ENCODE measurements around the gene ACO1.

The ACO1 gene

DNA sequence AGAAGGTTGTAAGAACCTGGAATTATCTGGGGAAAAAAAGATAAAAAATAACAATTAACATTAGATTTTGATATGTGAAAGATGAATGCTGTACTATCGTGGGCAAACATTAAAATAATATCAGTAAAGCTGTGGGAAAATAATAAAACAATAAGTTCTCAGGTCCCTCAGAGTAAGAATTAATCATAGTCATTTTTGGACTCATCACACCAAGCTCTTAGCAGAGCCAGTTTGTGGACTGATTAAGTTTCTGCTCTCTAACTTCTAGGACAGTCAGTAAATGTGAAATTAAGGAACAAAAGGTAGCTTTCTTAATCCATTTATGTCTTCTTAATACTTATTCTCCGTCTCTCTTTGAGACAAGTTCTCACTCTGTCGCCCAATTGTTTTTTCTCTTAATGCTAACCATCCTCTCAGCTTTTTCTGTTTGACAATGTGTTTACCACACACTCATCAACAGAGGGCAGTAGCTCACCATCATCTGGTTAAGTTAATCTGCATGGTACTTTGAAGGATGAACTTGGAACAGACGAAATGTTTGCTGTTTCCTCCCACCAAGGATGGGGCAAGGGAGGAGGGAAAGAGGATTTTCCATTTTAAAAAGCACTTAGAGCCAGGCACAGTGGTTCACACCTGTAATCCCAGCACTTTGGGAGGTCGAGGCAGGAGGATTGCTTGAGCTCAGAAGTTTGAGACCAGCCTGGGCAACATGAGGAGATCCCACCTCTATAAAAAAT, 5.3 kb upstream of the ACO1 start:
- TF ChIP-seq, protein P1, sequence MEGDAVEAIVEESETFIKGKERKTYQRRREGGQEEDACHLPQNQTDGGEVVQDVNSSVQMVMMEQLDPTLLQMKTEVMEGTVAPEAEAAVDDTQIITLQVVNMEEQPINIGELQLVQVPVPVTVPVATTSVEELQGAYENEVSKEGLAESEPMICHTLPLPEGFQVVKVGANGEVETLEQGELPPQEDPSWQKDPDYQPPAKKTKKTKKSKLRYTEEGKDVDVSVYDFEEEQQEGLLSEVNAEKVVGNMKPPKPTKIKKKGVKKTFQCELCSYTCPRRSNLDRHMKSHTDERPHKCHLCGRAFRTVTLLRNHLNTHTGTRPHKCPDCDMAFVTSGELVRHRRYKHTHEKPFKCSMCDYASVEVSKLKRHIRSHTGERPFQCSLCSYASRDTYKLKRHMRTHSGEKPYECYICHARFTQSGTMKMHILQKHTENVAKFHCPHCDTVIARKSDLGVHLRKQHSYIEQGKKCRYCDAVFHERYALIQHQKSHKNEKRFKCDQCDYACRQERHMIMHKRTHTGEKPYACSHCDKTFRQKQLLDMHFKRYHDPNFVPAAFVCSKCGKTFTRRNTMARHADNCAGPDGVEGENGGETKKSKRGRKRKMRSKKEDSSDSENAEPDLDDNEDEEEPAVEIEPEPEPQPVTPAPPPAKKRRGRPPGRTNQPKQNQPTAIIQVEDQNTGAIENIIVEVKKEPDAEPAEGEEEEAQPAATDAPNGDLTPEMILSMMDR (conservative IDR thresholded peaks at IDR 0.05; ENCODE audit: low read depth), result peak; percentile 87
- no peak overlapping the region for H3K27ac ChIP-seq
- CTCF ChIA-PET, result interaction anchor here (0.5 to 4.1 kb wide), 35 partner anchors 9 to 1967 kb away, joined by 3 to 135 read pairs (median 5); partner anchors contain the start of genes NDUFB6 and RIGI
- DNase-seq (ENCODE audit: low spot score), result peak; percentile 77
- POLR2A ChIA-PET (ENCODE audit: low non-redundant PET), result no interaction called here

GRCh38 chr9:32380944-32381343, 3.5 kb upstream of the ACO1 start:
- no peak for DNase-seq (ENCODE audit: low spot score)
- TF ChIP-seq, protein P1 (conservative IDR thresholded peaks at IDR 0.05; ENCODE audit: low read depth), result no peak
- POLR2A ChIA-PET (ENCODE audit: low non-redundant PET), result no interaction called here
- CTCF ChIA-PET, result interaction anchor here (4.1 kb wide), 1 partner anchor 199 kb away, joined by 135 read pairs; no protein-coding TSS in a partner anchor
- no peak overlapping the region for H3K27ac ChIP-seq

DNA sequence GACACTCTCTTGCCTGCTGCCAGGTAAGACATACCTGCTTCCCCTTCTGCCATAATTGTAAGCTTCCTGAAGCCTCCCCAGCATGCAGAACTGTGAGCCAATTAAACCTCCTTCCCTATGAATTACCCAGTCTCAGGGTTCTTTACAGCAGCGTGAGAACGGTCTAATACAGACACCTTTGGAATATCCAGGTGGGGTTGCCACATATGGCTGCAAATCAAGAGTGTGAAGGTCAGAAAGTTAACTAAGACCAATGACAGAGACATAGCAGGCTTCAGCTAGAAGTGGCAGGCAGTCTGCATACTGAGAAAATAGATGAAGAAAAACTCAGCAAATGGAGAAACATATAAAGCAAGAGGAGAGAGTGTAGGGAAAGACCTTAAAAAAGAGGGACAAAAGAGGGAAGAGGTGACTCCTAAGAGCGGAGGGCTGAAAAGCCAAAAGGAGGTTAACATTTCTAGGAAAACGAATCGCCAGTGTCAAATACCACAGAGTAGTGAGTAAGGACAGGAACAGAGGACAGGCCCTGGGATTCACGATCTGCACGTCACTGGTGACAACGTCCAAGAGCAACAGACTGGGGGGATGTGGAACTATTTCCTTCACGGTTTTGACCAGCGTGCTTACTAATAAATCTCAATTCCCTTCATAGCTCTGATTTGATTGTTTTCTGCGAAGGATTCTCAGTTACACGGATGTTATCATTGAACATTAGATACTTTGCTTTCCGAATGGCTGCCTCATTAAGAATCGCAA, 1.7 kb upstream of the ACO1 start:
- no peak for DNase-seq (ENCODE audit: low spot score)
- POLR2A ChIA-PET (ENCODE audit: low non-redundant PET), result no interaction called here
- CTCF ChIA-PET, result interaction anchor here (1.2 to 1.4 kb wide), 4 partner anchors 144 to 199 kb away, joined by 4 to 6 read pairs (median 4); partner anchors contain the start of gene RIGI
- no peak overlapping the region for H3K27ac ChIP-seq
- TF ChIP-seq, protein P1 (conservative IDR thresholded peaks at IDR 0.05; ENCODE audit: low read depth), result no peak

- TF ChIP-seq, protein P1 (conservative IDR thresholded peaks at IDR 0.05; ENCODE audit: low read depth), result no peak
- POLR2A ChIA-PET (ENCODE audit: low non-redundant PET), result interaction anchor here (0.6 to 0.9 kb wide), 3 partner anchors 29 to 593 kb away, joined by 3 read pairs; partner anchors contain the start of gene RIGI
- peak overlapping the region; percentile 77 for H3K27ac ChIP-seq
- CTCF ChIA-PET, result interaction anchor here (0.7 to 2.3 kb wide), 5 partner anchors 142 to 202 kb away, joined by 3 to 9 read pairs (median 4); partner anchors contain the start of gene RIGI
- peak; percentile 10 for DNase-seq (ENCODE audit: low spot score)
These were observed 460 bp upstream of the ACO1 start for GRCh38 chr9:32384002-32384363.

DNA sequence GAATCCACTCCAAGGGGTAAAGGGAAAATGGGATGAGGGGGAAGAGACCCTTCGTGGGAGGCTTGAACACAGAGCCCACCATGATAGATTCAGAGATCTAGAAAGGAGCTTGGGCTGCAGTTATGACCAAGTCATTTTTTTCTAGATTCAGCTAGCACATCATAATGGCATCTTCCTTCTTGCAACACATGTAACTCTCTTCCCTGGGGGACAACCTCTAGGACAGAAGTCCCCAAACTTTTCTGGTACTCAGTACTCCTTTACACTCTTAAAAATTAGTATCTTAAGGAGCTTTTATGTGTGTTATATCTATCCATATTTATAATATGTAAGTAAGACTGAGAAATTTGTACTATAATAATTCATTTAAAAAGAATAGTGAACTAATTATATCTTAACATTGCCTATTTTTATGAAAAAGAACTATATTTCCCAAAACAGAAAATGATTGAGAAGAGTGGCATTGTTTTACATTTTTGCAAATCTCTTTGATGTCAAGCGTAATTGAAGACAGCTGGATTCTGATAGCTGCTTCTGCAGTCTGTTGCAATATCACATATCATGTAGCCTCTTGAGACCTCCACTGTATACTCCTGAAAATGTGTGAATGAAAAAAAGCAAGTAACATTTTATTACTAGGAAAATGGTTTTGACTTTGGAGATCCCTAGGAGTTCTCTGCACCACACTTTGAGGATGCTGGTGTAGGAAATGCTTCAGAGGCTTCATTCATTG, 875 bp downstream of the ACO1 start:
- DNase-seq (ENCODE audit: low spot score), result no peak
- peak overlapping the region; percentile 77 for H3K27ac ChIP-seq
- ChIA-PET CTCF (interaction anchor here (0.6 to 2.3 kb wide), 2 partner anchors 167 to 187 kb away, joined by 4 to 9 read pairs; partner anchors contain the start of genes SMIM27 and TOPORS), POLR2A (ENCODE audit: low non-redundant PET) (no interaction called here)
- TF ChIP-seq, protein P1 (conservative IDR thresholded peaks at IDR 0.05; ENCODE audit: low read depth), result no peak

- TF ChIP-seq, protein P1 (conservative IDR thresholded peaks at IDR 0.05; ENCODE audit: low read depth), result no peak
- POLR2A ChIA-PET (ENCODE audit: low non-redundant PET), result no interaction called here
- DNase-seq (ENCODE audit: low spot score), result no peak
- CTCF ChIA-PET, result interaction anchor here (2.3 kb wide), 1 partner anchor 186 kb away, joined by 9 read pairs; no protein-coding TSS in a partner anchor
- H3K27ac ChIP-seq, result no peak overlapping the region
These were observed 1.4 kb downstream of the ACO1 start for GRCh38 chr9:32385885-32386283.

All from RWPE1 (cell line).